AG09319 (cell line): ENCODE data around the gene TANGO6.

Experiments
- DNase-seq: peaks from one replicate; pipeline ENCODE4 v3.0.0-alpha.2; 2010; ENCODE audit warnings: low read depth; ENCODE audit errors: extremely low read depth
- TF ChIP-seq, protein P1 (sequence below): IDR thresholded peaks from 2 replicates; pipeline ENCODE4 v1.5.1; 2011; ENCODE audit warnings: low read depth, mild to moderate bottlenecking, inconsistent platforms, low read length, moderate library complexity

The TANGO6 gene

DNA sequence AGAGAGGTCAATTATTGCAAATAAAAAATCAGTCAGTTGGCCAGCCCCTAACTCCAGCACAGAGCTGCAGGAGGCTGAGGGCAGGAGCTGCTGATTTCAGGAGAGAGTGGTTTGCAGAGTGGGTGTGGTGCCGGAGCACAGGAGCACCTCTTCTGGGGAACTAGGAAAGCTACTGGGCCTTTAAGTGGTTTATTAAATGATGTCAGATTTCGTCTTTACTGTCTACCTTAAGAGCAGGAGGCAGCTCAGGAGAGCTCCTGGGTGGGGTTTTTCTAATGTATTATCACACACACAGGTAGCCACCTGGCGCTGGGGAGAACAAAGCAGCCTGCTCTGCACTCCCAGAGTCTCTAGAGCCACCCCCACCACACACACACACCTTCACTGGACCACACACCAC, 250.6 kb downstream of the TANGO6 start:
- TF ChIP-seq, protein P1, sequence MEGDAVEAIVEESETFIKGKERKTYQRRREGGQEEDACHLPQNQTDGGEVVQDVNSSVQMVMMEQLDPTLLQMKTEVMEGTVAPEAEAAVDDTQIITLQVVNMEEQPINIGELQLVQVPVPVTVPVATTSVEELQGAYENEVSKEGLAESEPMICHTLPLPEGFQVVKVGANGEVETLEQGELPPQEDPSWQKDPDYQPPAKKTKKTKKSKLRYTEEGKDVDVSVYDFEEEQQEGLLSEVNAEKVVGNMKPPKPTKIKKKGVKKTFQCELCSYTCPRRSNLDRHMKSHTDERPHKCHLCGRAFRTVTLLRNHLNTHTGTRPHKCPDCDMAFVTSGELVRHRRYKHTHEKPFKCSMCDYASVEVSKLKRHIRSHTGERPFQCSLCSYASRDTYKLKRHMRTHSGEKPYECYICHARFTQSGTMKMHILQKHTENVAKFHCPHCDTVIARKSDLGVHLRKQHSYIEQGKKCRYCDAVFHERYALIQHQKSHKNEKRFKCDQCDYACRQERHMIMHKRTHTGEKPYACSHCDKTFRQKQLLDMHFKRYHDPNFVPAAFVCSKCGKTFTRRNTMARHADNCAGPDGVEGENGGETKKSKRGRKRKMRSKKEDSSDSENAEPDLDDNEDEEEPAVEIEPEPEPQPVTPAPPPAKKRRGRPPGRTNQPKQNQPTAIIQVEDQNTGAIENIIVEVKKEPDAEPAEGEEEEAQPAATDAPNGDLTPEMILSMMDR: no peak
- no peak for DNase-seq

DNA sequence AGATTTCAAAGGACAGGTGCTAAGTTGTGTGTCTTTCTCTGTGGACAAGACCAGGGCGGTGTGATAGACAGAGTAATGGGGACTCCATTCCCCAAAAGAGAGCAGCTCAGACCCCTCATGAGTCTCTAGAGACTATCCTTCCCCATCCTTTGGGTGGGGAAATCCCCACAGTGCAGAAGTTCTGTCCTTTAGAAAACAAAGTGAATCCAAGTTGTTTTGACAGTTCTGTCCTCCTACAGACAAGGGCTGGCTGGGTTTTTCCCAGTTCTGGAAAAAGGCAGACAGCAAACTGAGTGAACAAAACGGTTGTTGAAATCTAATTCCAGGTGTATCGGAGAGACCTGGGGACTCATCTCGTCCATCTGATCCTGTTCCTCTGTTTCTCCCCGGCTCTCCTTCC, 251.2 kb downstream of the TANGO6 start:
- no peak for DNase-seq
- TF ChIP-seq, protein P1: no peak

DNA sequence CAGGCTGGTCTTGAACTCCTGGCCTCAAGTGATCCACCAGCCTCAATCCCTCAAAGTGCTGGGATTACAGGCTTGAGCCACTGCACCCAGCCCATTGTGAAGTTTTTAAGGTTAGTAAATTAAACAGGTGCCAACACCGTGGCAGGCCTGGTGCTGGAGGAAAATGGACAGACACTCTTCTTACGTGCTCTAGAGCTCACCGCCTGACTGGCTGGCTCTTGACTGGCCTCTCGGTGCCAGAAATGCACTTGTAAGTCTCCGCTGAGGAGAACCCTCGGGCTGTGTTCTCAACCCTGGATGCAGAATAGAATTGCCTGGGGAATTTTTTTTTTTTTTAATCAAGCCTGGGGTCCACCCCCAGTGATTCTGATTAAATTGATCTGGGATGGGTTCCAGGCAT, 251.9 kb downstream of the TANGO6 start:
- DNase-seq: no peak
- TF ChIP-seq, protein P1: no peak

DNA sequence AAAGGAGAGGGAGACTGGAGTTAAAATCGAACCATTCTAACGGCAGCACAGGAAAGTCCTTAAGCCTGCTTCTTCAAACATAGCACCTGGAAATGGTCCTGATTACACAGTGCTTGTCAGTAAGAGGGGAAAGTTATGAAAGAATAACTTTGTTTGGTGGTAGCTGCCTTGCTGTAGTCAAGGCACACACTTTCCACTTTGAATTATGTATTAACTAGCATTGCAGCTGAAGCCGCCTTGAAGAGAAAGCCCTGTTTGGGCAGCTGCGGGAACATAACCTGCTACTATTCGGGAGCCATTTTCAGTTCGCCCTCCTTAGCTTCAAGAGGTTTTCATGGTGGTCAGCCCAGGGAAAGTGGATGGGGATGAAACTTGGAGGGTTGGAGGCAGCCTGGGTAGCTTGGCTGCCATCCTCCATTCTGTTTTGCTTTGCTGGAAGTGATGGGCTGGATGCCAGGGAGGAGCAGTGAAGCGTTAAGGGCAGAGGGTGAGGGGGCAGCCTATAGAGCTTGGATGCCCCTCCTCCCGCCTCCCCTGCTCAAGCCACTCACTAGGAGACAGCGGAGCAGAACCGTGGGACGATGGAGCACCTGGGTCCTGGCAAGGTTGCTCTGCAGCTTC, 256.9 kb downstream of the TANGO6 start:
- DNase-seq: no peak
- TF ChIP-seq, protein P1: no peak

DNA sequence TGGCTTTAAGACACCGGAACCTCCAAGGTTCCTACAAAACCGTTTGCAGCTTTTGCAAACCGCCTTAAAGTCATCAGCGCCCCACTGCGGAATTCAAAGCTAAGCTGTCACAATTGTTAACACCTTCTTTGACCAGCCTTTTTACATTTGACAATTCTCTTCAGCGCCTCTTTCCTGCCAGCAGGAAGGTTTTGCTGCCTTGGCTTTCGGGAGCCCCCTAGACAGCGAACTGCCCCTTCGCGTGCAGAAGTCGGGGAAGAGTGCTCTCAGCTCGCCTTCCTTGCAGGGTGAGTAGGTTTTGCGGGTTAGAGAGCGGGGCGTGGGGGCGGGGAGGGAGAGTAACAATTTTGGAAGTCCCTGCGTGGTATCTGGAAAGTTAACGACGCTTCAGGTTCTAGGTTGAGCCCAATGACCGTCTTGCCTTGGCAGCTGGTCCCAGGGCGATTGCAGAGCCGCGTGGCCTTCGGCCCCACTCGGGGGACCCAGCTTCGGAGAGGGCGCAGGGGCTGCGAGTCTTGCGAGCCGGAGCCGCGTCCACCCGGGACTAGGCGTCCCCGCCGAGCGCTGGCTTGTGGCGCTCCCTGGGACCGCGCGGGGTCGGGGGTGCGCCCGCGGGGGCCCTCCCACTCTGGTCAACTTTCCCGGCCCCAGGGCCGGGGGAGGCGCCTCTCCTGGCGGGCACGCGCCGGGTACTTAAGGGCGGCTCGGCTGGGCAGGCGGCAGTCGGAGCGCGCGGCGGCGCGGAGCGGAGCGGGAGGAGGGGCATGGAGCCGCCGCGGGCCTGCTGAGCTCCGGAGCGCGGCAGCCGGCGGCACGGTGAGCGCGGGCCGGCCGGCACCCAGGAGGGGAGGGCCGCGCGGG, 262.4 kb downstream of the TANGO6 start, which contains the start of gene HAS3:
Gene HAS3, plus strand, starts transcription at position 153 of the 861 bp plus-strand sequence. CDS start 3,743 bp downstream, outside the sequence.
- DNase-seq: no peak
- TF ChIP-seq, protein P1: peak; percentile 23

DNA sequence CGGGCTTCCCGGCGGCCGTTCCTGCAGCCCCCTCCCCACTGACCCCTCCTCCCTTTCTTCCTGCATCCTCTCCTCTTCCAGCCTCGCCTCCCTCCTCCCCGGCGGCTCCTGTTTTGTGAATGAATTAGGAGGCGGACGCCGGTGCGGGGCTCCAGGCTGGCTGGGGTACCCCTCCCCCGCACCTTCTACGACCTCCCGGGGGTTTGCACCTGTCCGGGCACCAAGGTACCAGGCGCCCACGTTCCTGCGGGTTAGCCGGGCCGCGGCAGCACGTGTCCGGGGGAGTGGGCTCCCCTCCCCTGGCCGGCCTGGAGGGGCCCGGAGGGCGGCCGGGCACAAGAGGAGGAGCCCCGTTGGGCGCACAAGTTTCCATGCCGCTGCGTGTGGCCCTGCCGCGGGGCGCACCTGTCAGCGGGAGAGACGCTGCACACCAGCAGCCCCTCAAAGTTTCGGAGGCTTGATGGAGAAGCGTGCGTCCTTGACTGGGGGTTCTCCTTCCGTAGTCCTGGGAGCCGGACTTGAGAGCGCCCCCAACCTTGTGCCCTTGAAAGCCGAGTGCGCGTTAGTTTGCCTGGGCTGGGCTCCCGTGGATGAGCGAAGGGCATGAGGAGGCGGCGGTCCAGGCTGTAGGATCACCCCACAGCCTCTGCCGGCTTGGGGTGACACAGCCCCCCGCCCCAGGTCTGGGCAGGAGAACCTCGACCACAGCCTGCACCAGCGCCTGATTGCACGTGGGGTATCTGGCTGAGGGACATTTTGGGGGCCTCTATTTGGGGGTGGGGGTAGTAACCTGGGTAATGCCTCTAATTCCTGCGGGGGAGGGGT, 263.4 kb downstream of the TANGO6 start:
- DNase-seq: no peak
- TF ChIP-seq, protein P1: no peak
